ENCODE results near the gene SENP6. TPM values are rescaled to one million over a fixed set of nuclear protein-coding genes. Genes with fewer than 3 reads are reported as not detected.

Gene SENP6
- total RNA-seq, 1 experiment from 2014 or later, result 90.9 TPM

DNA sequence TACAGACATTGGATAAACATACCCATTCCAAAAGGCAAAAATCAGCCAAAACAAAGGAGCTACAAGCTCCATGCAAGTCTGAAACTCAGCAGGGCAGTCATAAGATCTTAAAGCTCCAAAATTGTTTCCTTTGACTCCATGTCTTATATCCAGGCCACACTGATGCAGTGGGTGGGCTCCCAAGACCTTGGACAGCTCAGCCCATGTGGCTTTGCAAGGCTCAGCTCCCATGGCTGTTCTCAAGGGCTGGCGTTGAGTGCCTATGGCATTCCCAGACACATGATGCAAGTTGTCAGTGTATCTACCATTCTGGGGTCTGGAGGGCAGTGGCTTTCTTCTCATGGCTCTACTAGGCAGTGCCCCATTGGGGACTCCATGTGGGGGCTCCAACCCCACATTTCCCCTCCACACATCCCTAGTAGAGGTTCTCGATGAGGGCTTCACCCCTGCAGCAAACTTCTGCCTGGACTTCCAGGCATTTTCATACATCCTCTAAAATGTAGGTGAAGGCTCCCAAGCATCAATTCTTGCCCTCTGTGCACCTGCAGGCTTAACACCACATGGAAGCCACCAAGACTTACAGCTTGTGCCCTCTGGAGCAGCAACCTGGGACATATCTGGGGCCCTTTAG lies 35.4 kb upstream of the SENP6 start:
- H3K4me3 Mint-ChIP-seq, result no peak overlapping the region
- H3K9me3 Mint-ChIP-seq, result peaks cover 43% of the 10 kb centered on the region
- H3K27me3 Mint-ChIP-seq (ENCODE audit: low read depth), result peaks cover 2% of the 10 kb centered on the region; the same call in 1 of the 2 replicates
- no peak for TF ChIP-seq NR3C1 (CRISPR knock-in tag; conservative IDR thresholded peaks at IDR 0.05; ENCODE audit: low read depth)
- TF ChIP-seq, protein P1, sequence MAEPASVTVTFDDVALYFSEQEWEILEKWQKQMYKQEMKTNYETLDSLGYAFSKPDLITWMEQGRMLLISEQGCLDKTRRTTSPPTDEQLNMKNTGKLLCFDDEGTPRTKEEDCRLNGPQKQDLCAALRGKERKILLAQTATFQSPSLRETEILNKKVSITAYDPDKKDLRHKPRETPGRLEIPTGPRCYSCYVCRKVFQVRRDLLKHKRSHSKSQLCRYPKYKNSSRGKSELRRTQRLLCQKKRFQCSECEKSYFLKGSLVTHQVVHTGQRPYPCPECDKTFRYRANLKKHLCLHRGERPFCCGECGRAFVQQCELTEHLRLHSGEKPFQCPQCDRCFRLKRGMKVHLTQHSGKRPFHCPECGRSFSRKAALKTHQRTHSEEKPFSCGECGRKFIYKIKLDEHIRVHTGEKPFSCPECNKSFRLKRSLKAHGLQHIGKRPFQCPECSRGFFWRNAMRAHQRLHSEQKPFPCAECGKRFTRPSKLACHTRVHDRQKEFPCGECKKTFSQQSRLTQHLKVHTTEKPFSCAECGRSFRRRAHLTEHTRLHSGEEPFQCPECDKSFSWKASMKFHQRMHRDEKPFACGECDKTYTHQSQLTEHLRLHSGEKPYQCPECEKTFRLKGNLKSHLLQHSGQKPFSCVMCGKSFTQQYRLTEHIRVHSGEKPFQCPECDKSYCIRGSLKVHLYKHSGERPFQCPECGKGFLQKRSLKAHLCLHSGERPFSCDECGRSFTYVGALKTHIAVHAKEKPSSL (CRISPR knock-in tag; conservative IDR thresholded peaks at IDR 0.05), result no peak
- TF ChIP-seq NR1H2 (CRISPR knock-in tag; IDR thresholded peaks at IDR 0.05), result no peak
- no peak for TF ChIP-seq SP1 (CRISPR knock-in tag; conservative IDR thresholded peaks at IDR 0.05)
- no peak for TF ChIP-seq ESRRA (CRISPR knock-in tag; IDR thresholded peaks at IDR 0.05; ENCODE audit: borderline replicate concordance)
- TF ChIP-seq NFATC4 (CRISPR knock-in tag; IDR thresholded peaks at IDR 0.05), result no peak
- TF ChIP-seq, protein P2, sequence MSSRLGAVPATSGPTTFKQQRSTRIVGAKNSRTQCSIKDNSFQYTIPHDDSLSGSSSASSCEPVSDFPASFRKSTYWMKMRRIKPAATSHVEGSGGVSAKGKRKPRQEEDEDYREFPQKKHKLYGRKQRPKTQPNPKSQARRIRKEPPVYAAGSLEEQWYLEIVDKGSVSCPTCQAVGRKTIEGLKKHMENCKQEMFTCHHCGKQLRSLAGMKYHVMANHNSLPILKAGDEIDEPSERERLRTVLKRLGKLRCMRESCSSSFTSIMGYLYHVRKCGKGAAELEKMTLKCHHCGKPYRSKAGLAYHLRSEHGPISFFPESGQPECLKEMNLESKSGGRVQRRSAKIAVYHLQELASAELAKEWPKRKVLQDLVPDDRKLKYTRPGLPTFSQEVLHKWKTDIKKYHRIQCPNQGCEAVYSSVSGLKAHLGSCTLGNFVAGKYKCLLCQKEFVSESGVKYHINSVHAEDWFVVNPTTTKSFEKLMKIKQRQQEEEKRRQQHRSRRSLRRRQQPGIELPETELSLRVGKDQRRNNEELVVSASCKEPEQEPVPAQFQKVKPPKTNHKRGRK (CRISPR knock-in tag; IDR thresholded peaks at IDR 0.05; ENCODE audit: borderline replicate concordance), result no peak
- TF ChIP-seq, protein P3, sequence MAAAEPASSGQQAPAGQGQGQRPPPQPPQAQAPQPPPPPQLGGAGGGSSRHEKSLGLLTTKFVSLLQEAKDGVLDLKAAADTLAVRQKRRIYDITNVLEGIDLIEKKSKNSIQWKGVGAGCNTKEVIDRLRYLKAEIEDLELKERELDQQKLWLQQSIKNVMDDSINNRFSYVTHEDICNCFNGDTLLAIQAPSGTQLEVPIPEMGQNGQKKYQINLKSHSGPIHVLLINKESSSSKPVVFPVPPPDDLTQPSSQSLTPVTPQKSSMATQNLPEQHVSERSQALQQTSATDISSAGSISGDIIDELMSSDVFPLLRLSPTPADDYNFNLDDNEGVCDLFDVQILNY (CRISPR knock-in tag; IDR thresholded peaks at IDR 0.05), result no peak
- no peak for TF ChIP-seq NFE2L1 (CRISPR knock-in tag; IDR thresholded peaks at IDR 0.05)
- TF ChIP-seq MYBL2 (CRISPR knock-in tag; IDR thresholded peaks at IDR 0.05), result no peak
- TF ChIP-seq CREM (CRISPR knock-in tag; IDR thresholded peaks at IDR 0.05), result no peak
- TF ChIP-seq, protein P4, sequence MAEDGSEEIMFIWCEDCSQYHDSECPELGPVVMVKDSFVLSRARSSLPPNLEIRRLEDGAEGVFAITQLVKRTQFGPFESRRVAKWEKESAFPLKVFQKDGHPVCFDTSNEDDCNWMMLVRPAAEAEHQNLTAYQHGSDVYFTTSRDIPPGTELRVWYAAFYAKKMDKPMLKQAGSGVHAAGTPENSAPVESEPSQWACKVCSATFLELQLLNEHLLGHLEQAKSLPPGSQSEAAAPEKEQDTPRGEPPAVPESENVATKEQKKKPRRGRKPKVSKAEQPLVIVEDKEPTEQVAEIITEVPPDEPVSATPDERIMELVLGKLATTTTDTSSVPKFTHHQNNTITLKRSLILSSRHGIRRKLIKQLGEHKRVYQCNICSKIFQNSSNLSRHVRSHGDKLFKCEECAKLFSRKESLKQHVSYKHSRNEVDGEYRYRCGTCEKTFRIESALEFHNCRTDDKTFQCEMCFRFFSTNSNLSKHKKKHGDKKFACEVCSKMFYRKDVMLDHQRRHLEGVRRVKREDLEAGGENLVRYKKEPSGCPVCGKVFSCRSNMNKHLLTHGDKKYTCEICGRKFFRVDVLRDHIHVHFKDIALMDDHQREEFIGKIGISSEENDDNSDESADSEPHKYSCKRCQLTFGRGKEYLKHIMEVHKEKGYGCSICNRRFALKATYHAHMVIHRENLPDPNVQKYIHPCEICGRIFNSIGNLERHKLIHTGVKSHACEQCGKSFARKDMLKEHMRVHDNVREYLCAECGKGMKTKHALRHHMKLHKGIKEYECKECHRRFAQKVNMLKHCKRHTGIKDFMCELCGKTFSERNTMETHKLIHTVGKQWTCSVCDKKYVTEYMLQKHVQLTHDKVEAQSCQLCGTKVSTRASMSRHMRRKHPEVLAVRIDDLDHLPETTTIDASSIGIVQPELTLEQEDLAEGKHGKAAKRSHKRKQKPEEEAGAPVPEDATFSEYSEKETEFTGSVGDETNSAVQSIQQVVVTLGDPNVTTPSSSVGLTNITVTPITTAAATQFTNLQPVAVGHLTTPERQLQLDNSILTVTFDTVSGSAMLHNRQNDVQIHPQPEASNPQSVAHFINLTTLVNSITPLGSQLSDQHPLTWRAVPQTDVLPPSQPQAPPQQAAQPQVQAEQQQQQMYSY (CRISPR knock-in tag; IDR thresholded peaks at IDR 0.05), result no peak
- no peak for TF ChIP-seq ZNF121 (CRISPR knock-in tag; IDR thresholded peaks at IDR 0.05)
- peaks cover 21% of the 10 kb centered on the region for H3K36me3 Mint-ChIP-seq
- CTCF ChIA-PET, result no interaction called here
- POLR2A ChIA-PET, result no interaction called here
- no peak for ATAC-seq
- H3K27ac Mint-ChIP-seq, result no peak overlapping the region
- DNase-seq (ENCODE audit: low spot score), result no peak
- no peaks in the 10 kb centered on the region for H3K4me1 Mint-ChIP-seq

DNA sequence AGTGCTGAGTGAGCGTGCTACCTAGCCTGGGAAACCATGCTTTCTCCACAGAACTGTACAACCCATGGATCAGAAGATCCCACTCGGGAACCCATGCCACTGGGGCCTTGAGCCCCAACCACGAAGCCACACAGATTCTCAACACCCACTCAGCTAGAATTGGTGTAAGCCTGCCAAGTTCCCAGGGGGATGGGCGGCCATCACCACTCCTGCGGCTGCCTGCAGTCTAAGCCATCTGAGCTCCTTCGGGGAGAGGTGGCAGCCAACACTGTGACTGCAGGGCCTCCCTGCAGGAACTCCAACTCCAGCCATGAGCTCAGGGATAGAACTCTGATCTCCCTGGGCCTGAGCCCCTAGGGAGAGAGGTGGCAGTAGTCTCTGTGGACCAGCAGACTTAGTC lies 33.6 kb upstream of the SENP6 start:
- Mint-ChIP-seq H3K4me3 (no peak overlapping the region), H3K9me3 (peaks cover 43% of the 10 kb centered on the region), H3K4me1 (no peaks in the 10 kb centered on the region), H3K27ac (no peak overlapping the region), H3K36me3 (peaks cover 21% of the 10 kb centered on the region), H3K27me3 (ENCODE audit: low read depth) (peaks cover 2% of the 10 kb centered on the region; the same call in 1 of the 2 replicates)
- ChIA-PET CTCF (no interaction called here), POLR2A (no interaction called here)
- no peak for ATAC-seq
- no peak for DNase-seq (ENCODE audit: low spot score)
- TF ChIP-seq, protein P5, sequence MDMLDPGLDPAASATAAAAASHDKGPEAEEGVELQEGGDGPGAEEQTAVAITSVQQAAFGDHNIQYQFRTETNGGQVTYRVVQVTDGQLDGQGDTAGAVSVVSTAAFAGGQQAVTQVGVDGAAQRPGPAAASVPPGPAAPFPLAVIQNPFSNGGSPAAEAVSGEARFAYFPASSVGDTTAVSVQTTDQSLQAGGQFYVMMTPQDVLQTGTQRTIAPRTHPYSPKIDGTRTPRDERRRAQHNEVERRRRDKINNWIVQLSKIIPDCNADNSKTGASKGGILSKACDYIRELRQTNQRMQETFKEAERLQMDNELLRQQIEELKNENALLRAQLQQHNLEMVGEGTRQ (CRISPR knock-in tag; IDR thresholded peaks at IDR 0.05), result no peak
- no peak for TF ChIP-seq ZNF671 (CRISPR knock-in tag; IDR thresholded peaks at IDR 0.05)
- no peak for TF ChIP-seq OVOL2 (CRISPR knock-in tag; IDR thresholded peaks at IDR 0.05; ENCODE audit: borderline replicate concordance)
- TF ChIP-seq, protein P6, sequence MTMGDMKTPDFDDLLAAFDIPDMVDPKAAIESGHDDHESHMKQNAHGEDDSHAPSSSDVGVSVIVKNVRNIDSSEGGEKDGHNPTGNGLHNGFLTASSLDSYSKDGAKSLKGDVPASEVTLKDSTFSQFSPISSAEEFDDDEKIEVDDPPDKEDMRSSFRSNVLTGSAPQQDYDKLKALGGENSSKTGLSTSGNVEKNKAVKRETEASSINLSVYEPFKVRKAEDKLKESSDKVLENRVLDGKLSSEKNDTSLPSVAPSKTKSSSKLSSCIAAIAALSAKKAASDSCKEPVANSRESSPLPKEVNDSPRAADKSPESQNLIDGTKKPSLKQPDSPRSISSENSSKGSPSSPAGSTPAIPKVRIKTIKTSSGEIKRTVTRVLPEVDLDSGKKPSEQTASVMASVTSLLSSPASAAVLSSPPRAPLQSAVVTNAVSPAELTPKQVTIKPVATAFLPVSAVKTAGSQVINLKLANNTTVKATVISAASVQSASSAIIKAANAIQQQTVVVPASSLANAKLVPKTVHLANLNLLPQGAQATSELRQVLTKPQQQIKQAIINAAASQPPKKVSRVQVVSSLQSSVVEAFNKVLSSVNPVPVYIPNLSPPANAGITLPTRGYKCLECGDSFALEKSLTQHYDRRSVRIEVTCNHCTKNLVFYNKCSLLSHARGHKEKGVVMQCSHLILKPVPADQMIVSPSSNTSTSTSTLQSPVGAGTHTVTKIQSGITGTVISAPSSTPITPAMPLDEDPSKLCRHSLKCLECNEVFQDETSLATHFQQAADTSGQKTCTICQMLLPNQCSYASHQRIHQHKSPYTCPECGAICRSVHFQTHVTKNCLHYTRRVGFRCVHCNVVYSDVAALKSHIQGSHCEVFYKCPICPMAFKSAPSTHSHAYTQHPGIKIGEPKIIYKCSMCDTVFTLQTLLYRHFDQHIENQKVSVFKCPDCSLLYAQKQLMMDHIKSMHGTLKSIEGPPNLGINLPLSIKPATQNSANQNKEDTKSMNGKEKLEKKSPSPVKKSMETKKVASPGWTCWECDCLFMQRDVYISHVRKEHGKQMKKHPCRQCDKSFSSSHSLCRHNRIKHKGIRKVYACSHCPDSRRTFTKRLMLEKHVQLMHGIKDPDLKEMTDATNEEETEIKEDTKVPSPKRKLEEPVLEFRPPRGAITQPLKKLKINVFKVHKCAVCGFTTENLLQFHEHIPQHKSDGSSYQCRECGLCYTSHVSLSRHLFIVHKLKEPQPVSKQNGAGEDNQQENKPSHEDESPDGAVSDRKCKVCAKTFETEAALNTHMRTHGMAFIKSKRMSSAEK (CRISPR knock-in tag; IDR thresholded peaks at IDR 0.05; ENCODE audit: borderline replicate concordance), result no peak
- TF ChIP-seq TEAD1 (CRISPR knock-in tag; IDR thresholded peaks at IDR 0.05), result no peak

Data from WTC11 (cell line).